ENCODE data around the gene DGKQ.

DGKQ gene

GRCh38 chr4:912548-913279 is 60.7 kb downstream of the DGKQ start:
- DNase-seq (ENCODE audit: extremely low spot score): no peak
- TF ChIP-seq, protein P1, sequence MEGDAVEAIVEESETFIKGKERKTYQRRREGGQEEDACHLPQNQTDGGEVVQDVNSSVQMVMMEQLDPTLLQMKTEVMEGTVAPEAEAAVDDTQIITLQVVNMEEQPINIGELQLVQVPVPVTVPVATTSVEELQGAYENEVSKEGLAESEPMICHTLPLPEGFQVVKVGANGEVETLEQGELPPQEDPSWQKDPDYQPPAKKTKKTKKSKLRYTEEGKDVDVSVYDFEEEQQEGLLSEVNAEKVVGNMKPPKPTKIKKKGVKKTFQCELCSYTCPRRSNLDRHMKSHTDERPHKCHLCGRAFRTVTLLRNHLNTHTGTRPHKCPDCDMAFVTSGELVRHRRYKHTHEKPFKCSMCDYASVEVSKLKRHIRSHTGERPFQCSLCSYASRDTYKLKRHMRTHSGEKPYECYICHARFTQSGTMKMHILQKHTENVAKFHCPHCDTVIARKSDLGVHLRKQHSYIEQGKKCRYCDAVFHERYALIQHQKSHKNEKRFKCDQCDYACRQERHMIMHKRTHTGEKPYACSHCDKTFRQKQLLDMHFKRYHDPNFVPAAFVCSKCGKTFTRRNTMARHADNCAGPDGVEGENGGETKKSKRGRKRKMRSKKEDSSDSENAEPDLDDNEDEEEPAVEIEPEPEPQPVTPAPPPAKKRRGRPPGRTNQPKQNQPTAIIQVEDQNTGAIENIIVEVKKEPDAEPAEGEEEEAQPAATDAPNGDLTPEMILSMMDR (IDR thresholded peaks at IDR 0.05; ENCODE audit: control extremely low read depth, extremely low read depth, low read depth, missing control alignments): no peak
- POLR2A ChIA-PET: no interaction called here
- CTCF ChIA-PET: interaction anchor here (1.8 kb wide), 1 partner anchor 9 kb away, joined by 5 read pairs; no protein-coding TSS in a partner anchor

DNA sequence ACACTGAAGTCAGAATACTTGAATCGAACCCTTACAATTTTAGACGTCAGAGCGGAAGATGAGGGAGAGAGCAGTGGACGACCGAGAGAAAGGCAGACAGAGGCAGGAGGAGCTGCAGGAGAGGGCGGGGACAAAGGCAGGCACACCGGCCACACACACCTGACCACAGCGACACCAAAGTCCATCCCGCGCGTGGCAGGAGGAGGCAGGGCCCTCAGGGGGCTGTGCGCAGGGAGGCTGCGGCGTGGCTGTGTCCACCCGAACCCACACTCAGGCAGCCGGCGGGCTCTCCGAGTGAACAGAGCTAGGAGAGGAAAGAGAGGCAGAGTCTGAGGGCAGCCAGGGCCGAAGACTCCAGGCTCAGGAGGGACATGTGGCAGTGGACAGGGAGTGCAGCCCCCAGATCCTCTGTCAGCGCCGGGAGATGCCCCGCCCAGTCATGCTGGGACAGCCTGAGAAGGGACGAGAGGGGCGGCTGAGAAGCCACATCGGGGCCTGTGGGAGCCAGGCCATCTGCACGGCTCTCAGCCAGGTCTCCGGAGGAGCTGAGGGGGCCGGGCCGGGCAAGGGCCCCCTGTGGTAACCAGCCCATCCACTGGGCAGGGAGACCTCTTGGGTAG is 61.4 kb downstream of the DGKQ start:
- no peak for DNase-seq (ENCODE audit: extremely low spot score)
- ChIA-PET CTCF (interaction anchor here (1.8 kb wide), 1 partner anchor 10 kb away, joined by 5 read pairs; no protein-coding TSS in a partner anchor), POLR2A (no interaction called here)
- TF ChIP-seq, protein P1 (IDR thresholded peaks at IDR 0.05; ENCODE audit: control extremely low read depth, extremely low read depth, low read depth, missing control alignments): no peak

- ChIA-PET POLR2A (no interaction called here), CTCF (no interaction called here)
- no peak for DNase-seq (ENCODE audit: extremely low spot score)
- TF ChIP-seq, protein P1 (IDR thresholded peaks at IDR 0.05; ENCODE audit: control extremely low read depth, extremely low read depth, low read depth, missing control alignments): no peak
Observed at GRCh38 chr4:911221-911751, 62.1 kb downstream of the DGKQ start.

- TF ChIP-seq, protein P1 (IDR thresholded peaks at IDR 0.05; ENCODE audit: control extremely low read depth, extremely low read depth, low read depth, missing control alignments): no peak
- ChIA-PET CTCF (no interaction called here), POLR2A (no interaction called here)
- DNase-seq (ENCODE audit: extremely low spot score): no peak
Observed at GRCh38 chr4:910366-911091, 62.8 kb downstream of the DGKQ start.

- ChIA-PET CTCF (interaction anchor here (0.7 kb wide), 1 partner anchor 23 kb away, joined by 3 read pairs; the partner anchor contains the start of genes GAK and TMEM175), POLR2A (no interaction called here)
- no peak for DNase-seq (ENCODE audit: extremely low spot score)
- TF ChIP-seq, protein P1 (IDR thresholded peaks at IDR 0.05; ENCODE audit: control extremely low read depth, extremely low read depth, low read depth, missing control alignments): no peak
Observed at GRCh38 chr4:909821-910220, 63.5 kb downstream of the DGKQ start.

DNA sequence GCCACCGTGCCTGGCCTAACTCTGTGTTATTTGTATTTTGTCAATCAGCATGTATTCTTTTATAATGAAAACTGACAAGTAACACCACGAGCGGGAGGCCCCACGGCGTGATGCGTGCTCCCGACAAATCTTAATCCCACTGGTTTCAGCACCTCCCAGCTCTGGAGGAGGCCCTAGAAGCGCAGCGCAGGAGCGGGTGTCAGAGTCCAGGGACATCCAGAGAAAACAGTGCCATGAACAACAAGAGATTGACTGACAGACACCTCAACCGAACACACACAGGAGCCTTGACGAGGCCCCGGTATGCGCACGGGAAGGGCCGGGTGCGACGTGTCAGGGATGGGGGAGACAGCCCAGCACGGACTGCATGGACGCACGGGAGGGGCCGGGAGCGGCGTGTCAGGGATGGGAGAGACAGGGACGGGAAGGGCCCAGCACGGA is 64.2 kb downstream of the DGKQ start:
- CTCF ChIA-PET: interaction anchor here (0.7 kb wide), 1 partner anchor 23 kb away, joined by 3 read pairs; the partner anchor contains the start of genes GAK and TMEM175
- POLR2A ChIA-PET: no interaction called here
- TF ChIP-seq, protein P1 (IDR thresholded peaks at IDR 0.05; ENCODE audit: control extremely low read depth, extremely low read depth, low read depth, missing control alignments): no peak
- no peak for DNase-seq (ENCODE audit: extremely low spot score)
